ENCODE data around the gene ANKMY2.
"Not testable (repeated sequence)": the region's sequence is repeated elsewhere in the genome, so short reads cannot be mapped to it uniquely, and the experiment has no call there.

Gene ANKMY2

DNA sequence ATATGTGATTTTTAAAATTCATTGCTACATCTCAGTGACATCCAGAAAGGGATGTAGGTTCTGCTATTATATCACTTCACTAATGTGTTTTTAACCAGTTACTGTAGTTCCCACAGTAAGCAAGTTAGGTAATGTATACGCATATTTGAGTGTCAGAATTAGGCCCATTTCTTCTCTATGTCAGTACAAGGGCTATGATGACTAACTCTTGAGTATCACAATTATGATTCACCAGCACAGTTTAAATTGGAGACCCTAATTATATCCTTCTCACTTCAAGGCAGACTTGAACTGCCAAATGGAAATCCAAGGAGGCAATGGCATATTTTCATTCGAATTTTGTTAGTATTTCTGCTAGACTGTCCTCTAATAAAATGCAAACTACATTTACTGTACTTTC is 24.0 kb upstream of the ANKMY2 start:
- TF ChIP-seq, protein P1, sequence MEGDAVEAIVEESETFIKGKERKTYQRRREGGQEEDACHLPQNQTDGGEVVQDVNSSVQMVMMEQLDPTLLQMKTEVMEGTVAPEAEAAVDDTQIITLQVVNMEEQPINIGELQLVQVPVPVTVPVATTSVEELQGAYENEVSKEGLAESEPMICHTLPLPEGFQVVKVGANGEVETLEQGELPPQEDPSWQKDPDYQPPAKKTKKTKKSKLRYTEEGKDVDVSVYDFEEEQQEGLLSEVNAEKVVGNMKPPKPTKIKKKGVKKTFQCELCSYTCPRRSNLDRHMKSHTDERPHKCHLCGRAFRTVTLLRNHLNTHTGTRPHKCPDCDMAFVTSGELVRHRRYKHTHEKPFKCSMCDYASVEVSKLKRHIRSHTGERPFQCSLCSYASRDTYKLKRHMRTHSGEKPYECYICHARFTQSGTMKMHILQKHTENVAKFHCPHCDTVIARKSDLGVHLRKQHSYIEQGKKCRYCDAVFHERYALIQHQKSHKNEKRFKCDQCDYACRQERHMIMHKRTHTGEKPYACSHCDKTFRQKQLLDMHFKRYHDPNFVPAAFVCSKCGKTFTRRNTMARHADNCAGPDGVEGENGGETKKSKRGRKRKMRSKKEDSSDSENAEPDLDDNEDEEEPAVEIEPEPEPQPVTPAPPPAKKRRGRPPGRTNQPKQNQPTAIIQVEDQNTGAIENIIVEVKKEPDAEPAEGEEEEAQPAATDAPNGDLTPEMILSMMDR (IDR thresholded peaks at IDR 0.05; ENCODE audit: insufficient read depth, missing control alignments): no peak
- FAIRE-seq (no peak), DNase-seq (ENCODE audit: insufficient read length, low spot score) (no peak)

DNA sequence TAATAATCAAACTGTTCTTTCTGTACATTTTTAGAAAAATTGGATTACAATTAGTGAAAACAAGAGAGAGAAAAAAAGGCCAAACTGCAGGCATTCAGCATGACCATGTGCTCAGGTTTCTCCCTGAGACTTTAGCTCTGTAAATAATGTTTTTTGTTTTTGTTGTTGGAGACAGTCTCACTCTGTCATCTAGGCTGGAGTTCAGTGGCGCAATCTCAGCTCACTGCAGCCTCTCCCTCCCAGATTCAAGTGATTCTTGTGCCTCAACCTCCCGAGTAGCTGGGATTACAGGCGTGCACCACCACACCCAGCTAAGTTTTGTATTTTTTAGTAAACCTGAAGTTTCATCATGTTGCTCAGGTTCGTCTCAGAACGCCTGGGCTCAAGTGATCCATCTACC is 23.4 kb upstream of the ANKMY2 start:
- TF ChIP-seq, protein P1 (IDR thresholded peaks at IDR 0.05; ENCODE audit: insufficient read depth, missing control alignments): no peak
- FAIRE-seq (no peak), DNase-seq (ENCODE audit: insufficient read length, low spot score) (no peak)

DNA sequence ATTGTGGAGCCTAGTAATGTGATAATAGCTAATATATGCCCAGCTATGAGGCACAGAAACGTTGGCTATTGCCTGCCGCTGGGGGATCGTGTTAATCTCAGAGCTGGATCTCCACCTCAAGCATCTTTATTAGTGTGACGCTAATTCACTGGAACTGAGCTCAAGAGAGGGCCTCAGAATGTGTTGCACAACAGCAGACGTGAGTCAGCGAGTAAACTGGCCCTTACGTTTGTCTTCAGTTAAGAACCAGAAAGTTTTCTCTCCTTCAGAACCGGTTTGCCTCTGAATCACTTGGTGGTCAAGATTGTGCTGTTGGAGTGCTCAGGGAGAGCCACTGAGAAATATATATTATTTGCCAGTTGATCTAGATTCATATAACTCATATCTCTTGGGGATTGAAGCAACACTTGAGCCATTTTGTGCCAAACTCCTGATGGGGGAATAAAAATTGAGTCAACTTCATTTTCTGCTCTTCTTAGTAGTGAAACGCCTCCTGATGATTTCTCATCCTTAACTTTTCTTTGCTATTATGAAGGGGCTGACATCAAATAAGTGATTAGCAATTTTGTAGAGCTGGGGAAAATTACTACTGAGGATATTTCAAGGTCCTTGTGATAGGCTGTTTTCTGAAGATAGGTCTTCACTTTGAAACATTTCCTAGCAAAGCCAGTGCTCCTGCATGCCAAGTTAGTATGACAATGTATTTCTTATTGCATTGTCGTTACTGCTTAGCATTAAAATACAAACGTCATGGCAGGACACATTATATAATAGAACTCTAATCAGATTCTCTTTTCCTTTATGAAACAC is 22.7 kb upstream of the ANKMY2 start:
- TF ChIP-seq, protein P1 (IDR thresholded peaks at IDR 0.05; ENCODE audit: insufficient read depth, missing control alignments): no peak
- FAIRE-seq (no peak), DNase-seq (ENCODE audit: insufficient read length, low spot score) (no peak)

DNA sequence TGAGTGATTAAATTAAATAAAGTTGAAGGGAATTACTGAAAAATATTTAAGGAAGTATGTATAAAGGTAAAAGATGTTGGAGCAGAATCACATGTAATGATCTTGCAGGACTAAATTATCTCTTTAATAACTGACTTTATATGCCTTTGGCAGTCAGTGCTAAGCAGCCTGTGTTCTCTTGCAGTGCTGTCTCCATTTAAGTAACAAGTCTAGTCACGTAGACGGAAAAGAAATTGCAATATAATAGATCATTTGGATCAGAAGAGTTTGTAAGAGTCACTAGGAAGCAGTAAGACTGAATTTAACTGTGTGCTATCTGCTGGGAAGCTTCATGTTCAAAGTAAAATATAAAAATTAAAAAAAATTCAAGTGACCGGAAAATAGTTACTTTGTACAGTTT is 21.8 kb upstream of the ANKMY2 start:
- DNase-seq (ENCODE audit: insufficient read length, low spot score) (no peak), FAIRE-seq (no peak)
- TF ChIP-seq, protein P1 (IDR thresholded peaks at IDR 0.05; ENCODE audit: insufficient read depth, missing control alignments): no peak

DNA sequence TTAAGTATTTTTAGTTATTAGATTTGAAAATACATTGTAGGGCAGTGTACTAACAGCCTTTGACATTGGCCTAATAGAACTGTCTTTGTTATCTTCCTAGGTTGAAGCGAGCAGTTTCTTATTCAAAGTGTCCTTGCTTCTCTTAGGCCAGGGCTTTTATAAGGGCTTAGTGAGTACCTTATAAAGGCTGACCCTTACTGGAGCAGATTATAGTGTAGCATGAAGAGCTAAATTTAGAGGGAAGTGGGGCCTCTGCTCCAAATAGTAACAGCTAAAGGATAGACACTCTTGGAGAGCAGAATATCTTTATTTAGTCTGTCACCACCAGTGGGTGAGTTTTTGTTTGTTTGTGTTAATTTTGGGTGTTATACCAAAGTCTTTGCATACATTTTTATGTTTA is 16.4 kb upstream of the ANKMY2 start:
- TF ChIP-seq, protein P1 (IDR thresholded peaks at IDR 0.05; ENCODE audit: insufficient read depth, missing control alignments): no peak
- DNase-seq (ENCODE audit: insufficient read length, low spot score) (no peak), FAIRE-seq (no peak)

DNA sequence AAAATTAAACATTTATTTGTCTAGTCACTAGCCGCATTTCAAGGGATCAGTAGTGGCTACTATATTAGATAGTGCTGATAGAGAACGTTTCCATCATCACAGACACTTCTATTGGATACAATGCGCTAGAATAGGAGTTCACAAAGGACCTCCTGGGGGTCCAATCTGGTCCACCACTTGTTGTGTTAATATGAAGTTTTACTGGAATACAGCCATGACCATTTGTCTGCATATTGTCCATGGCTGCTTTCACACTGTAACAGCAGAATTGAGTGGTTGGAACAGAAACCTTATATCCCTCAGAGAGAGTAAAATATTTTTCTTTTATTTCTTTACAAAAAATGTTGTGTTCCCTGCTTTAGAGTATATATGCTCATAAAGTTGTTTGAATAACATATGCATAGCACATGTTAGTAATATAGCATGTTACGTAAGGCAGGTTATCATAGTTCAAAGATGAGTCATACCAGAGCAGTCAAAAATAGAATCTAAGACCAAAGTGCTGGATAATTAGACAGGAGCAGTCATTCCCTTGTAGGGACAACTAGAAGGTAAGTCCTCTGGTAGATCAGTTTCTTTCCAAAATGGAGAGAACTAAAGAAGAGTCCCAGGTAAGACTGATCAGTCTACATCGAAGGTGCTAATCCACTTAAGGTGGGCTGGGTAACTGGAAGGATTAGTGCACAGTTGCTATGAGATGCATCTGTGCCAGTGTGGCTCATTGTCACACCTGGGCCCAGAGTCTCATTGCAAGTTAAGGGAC is 15.3 kb upstream of the ANKMY2 start:
- DNase-seq (ENCODE audit: insufficient read length, low spot score) (no peak), FAIRE-seq (peak; percentile 38)
- TF ChIP-seq, protein P1 (IDR thresholded peaks at IDR 0.05; ENCODE audit: insufficient read depth, missing control alignments): no peak

DNA sequence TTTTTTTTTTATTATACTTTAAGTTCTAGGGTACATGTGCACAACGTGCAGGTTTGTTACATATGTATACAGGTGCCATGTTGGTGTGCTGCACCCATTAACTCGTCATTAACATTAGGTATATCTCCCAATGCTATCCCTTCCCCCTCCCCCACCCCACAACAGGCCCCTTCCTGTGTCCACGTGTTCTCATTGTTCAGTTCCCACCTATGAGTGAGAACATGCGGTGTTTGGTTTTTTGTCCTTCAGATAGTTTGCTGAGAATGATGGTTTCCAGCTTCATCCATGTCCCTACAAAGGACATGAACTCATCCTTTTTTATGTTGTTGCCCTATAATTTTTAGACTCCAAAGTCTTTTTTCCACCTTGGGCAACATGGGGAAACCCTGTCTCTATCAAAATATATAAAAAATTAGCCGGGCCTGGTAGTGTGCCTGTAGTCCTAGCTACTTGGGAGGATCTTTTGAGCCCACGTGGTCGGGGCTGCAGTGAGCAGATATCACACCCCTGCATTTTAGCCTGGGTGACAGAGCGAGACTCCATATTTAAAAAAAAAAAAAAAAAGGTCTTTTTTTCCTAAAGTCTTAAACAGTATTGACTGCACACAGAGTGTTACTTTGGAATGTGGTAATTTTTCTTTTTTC is 14.4 kb upstream of the ANKMY2 start:
- not testable (repeated sequence) for FAIRE-seq; DNase-seq (ENCODE audit: insufficient read length, low spot score)

Data from D721Med (cell line).